ENCODE results near the gene AGTRAP.

The AGTRAP gene

DNA sequence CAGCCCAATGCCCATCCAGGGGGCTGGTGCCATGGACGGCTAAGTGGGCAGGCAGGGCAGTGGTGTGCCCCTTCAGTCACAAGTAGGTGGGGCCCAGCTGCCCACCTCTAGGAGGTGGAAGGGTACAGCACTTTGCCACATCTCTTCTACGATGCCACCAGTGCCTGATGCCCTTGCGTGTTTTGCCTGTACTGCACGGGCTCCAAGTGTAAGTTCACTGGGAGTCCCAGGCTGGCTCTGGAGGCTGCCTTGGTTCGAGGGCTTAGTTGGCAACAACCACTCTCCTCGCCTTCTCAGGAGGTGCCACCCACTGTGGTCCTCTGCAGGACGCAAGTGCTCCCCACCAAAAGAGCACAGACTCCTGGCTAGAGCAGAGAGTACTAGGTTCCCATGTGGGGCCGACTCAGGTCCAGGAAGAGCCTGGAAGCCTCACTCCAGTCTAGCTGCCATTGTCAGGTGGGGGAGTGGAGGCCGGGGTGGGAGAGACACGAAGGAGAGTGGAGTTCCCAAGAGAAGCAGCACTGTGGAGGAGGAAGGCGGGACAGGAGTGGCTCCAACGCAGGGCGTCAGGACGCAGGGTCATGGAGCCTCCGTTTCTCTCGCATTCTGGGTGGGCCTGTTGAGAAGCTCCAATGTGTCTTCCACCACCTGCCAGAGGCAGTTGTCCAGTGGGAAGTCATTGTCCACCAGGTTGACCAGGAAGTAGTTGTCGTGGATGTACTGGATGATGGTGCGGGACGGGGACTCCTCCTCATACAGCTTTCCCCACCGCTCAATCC lies 54.4 kb downstream of the AGTRAP start:
- peaks cover 13% of the 10 kb centered on the region for H3K4me1 ChIP-seq (ENCODE audit: insufficient read depth, low read length)
- H3K27ac ChIP-seq (ENCODE audit: low read length) = no peak overlapping the region
- peaks cover 24% of the 10 kb centered on the region for H3K36me3 ChIP-seq (ENCODE audit: insufficient read depth, low read depth, low read length)
- H3K9me3 ChIP-seq (ENCODE audit: insufficient read depth, low read depth, low read length) = no peaks in the 10 kb centered on the region
- H3K9ac ChIP-seq (ENCODE audit: low read depth, low read length) = no peak overlapping the region
- H3K4me3 ChIP-seq (ENCODE audit: low read length) = no peak overlapping the region
- H3K27me3 ChIP-seq (ENCODE audit: insufficient read depth, low read length) = no peaks in the 10 kb centered on the region

DNA sequence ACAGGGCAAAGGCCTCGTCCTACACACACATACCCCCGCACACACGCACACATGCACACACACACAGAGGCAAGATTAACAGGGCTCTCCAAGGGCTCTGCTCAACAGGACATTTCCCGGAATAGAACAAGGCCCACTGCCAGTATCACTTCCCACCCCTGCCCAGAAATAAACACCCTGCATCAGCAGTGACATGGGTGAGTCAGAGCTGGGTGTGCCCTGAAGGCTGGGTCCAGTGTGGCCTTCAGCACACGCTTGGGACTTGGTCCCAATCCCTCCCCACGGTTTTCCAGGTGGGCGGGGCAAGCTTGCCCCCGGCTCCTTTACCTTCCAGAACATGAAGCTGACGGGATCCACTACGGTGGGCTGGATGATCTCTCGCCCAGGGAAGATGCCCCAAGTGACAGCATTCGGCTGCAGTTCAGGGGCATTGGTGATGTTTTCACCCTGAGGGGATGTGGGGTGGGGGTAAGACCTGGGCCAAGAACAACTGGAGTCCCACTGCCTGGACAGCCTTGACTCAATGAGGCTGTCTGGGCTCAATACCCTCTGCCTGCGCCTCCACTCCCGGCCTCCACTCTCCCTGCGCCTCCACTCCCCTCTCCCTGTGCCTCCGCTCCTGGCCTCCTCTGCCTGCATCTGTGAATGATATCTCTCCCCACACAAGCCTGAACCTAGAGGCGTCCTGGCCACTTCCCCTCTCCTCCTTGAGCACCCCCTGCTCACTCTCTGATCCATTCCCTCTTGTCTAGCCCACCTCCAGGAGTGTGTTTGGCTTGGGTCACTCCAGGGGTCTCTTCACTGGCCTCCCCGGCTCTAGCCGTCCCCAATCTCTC lies 55.2 kb downstream of the AGTRAP start:
- H3K9ac ChIP-seq (ENCODE audit: low read depth, low read length) = no peak overlapping the region
- no peaks in the 10 kb centered on the region for H3K27me3 ChIP-seq (ENCODE audit: insufficient read depth, low read length)
- no peaks in the 10 kb centered on the region for H3K9me3 ChIP-seq (ENCODE audit: insufficient read depth, low read depth, low read length)
- H3K4me1 ChIP-seq (ENCODE audit: insufficient read depth, low read length) = peaks cover 13% of the 10 kb centered on the region
- no peak overlapping the region for H3K27ac ChIP-seq (ENCODE audit: low read length)
- peaks cover 32% of the 10 kb centered on the region for H3K36me3 ChIP-seq (ENCODE audit: insufficient read depth, low read depth, low read length)
- H3K4me3 ChIP-seq (ENCODE audit: low read length) = no peak overlapping the region

DNA sequence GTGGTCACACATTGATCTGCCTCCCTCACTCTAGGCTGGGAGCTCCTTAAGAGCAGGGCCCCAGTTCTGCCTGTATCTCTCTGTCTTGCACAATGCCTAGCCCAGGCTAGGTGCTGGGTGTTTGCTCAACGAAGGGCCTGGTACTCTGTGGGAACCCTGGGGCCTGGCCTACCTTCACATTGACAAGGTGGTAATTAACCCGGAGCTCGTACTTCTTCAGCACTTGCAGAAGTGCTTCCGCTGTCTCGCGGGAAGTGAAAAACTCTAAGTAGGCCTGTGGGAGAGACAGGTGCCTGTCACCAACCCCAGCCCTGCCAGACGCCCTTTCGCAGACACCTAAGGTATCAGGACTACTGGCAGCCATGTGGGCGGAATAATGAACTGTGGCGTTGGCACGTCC lies 56.2 kb downstream of the AGTRAP start:
- peaks cover 7% of the 10 kb centered on the region for H3K4me1 ChIP-seq (ENCODE audit: insufficient read depth, low read length)
- no peaks in the 10 kb centered on the region for H3K9me3 ChIP-seq (ENCODE audit: insufficient read depth, low read depth, low read length)
- peaks cover 37% of the 10 kb centered on the region for H3K36me3 ChIP-seq (ENCODE audit: insufficient read depth, low read depth, low read length)
- H3K27me3 ChIP-seq (ENCODE audit: insufficient read depth, low read length) = no peaks in the 10 kb centered on the region
- no peak overlapping the region for H3K27ac ChIP-seq (ENCODE audit: low read length)
- no peak overlapping the region for H3K4me3 ChIP-seq (ENCODE audit: low read length)
- H3K9ac ChIP-seq (ENCODE audit: low read depth, low read length) = no peak overlapping the region

GRCh38 chr1:11793819-11794218 lies 57.9 kb downstream of the AGTRAP start:
- H3K36me3 ChIP-seq (ENCODE audit: insufficient read depth, low read depth, low read length) = peaks cover 40% of the 10 kb centered on the region
- no peak overlapping the region for H3K27ac ChIP-seq (ENCODE audit: low read length)
- H3K9ac ChIP-seq (ENCODE audit: low read depth, low read length) = no peak overlapping the region
- no peaks in the 10 kb centered on the region for H3K4me1 ChIP-seq (ENCODE audit: insufficient read depth, low read length)
- H3K4me3 ChIP-seq (ENCODE audit: low read length) = no peak overlapping the region
- no peaks in the 10 kb centered on the region for H3K27me3 ChIP-seq (ENCODE audit: insufficient read depth, low read length)
- H3K9me3 ChIP-seq (ENCODE audit: insufficient read depth, low read depth, low read length) = no peaks in the 10 kb centered on the region

DNA sequence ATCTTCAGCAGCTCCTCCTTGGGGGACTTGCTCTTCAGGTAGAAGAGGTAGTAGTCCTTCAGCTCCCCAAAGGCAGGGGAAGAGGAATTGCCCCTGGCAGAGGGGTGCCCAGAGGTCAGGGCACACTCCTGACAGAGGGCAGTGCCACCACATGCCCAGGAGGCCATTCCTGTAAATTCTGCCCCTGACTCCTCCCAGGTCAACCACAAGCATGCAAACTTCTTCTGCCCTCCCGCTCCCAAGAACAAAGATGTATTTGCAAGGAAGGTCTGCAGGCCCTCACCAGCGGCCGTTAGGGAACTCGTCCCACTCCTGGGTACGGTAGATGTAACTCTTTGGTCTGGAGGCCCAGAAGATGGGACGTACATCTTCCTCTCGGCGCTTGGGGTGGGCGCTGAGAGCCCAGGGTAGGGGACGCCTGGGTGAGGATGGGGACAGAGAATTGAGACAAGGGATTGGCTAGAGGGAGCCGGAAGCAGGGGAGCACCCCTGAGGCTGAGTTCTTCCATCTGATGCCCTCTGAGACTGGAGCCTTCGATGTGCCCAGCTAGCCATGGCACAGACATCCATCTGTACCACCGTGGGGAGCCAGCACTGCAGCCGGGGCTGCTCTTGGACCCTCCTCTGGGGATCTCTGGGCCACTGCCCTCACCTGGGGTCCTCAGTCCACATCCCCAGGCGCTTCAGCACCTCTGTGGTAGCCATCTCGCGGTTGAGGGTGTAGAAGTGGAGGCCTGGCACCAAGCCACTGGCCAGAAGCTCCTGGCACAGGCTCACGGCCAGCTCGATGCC lies 58.7 kb downstream of the AGTRAP start:
- Histone ChIP-seq H3K4me1 (ENCODE audit: insufficient read depth, low read length) (no peaks in the 10 kb centered on the region), H3K27me3 (ENCODE audit: insufficient read depth, low read length) (no peaks in the 10 kb centered on the region), H3K9me3 (ENCODE audit: insufficient read depth, low read depth, low read length) (no peaks in the 10 kb centered on the region), H3K9ac (ENCODE audit: low read depth, low read length) (no peak overlapping the region), H3K4me3 (ENCODE audit: low read length) (no peak overlapping the region), H3K36me3 (ENCODE audit: insufficient read depth, low read depth, low read length) (peaks cover 46% of the 10 kb centered on the region), H3K27ac (ENCODE audit: low read length) (no peak overlapping the region)

DNA sequence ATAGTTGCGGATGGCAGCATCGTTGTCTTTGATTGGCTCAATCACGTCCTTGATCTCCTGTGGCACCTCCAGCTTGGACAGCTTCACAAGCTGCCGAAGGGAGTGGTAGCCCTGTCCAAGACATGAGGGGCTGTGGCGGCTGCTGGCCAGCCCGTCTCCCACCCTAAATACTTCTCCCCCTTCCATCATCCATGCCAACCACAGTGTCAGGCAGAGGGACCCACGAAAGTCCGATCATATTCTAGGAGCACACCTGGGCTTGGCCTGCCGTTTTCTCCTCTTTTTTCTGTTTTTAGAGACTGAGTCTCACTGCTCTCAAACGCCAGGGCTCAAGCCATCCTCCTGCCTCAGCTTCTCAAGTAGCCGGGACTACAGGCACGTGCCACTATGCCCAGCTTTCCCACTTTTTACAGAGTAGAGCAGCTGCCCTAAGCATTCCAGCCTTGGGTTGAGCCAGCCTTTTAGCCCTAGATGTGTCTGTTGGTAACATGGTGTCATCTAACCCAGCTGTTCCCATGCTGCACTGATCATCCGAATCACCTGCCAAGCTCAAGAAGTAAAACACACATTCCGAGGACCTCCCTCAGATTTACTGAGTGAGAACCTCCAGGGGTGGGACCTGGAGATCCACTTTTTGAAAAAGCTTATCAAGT lies 59.4 kb downstream of the AGTRAP start:
- no peaks in the 10 kb centered on the region for H3K27me3 ChIP-seq (ENCODE audit: insufficient read depth, low read length)
- H3K4me1 ChIP-seq (ENCODE audit: insufficient read depth, low read length) = no peaks in the 10 kb centered on the region
- H3K9ac ChIP-seq (ENCODE audit: low read depth, low read length) = no peak overlapping the region
- H3K27ac ChIP-seq (ENCODE audit: low read length) = no peak overlapping the region
- H3K36me3 ChIP-seq (ENCODE audit: insufficient read depth, low read depth, low read length) = peaks cover 49% of the 10 kb centered on the region
- no peaks in the 10 kb centered on the region for H3K9me3 ChIP-seq (ENCODE audit: insufficient read depth, low read depth, low read length)
- H3K4me3 ChIP-seq (ENCODE audit: low read length) = no peak overlapping the region

GRCh38 chr1:11796036-11796828 lies 60.3 kb downstream of the AGTRAP start:
- Histone ChIP-seq H3K27me3 (ENCODE audit: insufficient read depth, low read length) (no peaks in the 10 kb centered on the region), H3K9ac (ENCODE audit: low read depth, low read length) (no peak overlapping the region), H3K36me3 (ENCODE audit: insufficient read depth, low read depth, low read length) (peaks cover 50% of the 10 kb centered on the region), H3K4me3 (ENCODE audit: low read length) (no peak overlapping the region), H3K27ac (ENCODE audit: low read length) (no peak overlapping the region), H3K9me3 (ENCODE audit: insufficient read depth, low read depth, low read length) (no peaks in the 10 kb centered on the region), H3K4me1 (ENCODE audit: insufficient read depth, low read length) (no peaks in the 10 kb centered on the region)

DNA sequence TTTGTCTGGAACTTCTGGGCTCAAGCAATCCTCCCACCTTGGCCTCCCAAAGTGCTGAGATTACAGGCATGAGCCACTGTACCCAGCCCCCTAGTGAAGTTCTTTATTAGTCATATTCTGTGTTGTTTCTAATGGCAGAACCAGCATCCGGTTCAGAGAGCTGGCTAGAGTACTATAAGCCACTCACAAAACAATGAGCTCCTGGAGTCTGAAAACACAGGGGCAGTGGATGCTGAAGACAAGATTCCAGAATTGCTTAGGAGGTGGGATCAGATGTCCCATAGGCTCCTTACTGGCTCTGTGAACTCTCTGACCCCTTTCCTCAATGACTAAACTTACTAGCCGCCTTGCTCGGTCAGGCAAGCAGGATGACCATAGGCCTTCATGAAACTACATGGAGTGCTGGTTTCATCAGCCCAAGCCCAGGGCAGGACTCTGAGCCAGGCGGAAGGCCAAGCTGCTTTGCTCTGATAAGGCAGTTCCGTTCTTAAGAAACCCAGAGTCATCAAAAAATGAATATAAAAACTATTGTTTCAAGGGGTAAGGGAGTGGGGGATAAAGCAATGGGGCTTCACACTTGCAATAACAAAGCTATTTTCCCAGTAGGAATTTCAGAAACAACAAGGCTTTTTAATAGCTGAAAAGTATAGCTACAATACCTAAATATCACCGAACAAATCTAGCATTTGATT lies 61.7 kb downstream of the AGTRAP start:
- Histone ChIP-seq H3K9ac (ENCODE audit: low read depth, low read length) (no peak overlapping the region), H3K27me3 (ENCODE audit: insufficient read depth, low read length) (no peaks in the 10 kb centered on the region), H3K9me3 (ENCODE audit: insufficient read depth, low read depth, low read length) (no peaks in the 10 kb centered on the region), H3K36me3 (ENCODE audit: insufficient read depth, low read depth, low read length) (peaks cover 52% of the 10 kb centered on the region), H3K27ac (ENCODE audit: low read length) (no peak overlapping the region), H3K4me1 (ENCODE audit: insufficient read depth, low read length) (no peaks in the 10 kb centered on the region), H3K4me3 (ENCODE audit: low read length) (no peak overlapping the region)

GRCh38 chr1:11799099-11799498 lies 63.2 kb downstream of the AGTRAP start:
- Histone ChIP-seq H3K4me1 (ENCODE audit: insufficient read depth, low read length) (peaks cover 4% of the 10 kb centered on the region; the same call in 1 of the 2 replicates), H3K9me3 (ENCODE audit: insufficient read depth, low read depth, low read length) (no peaks in the 10 kb centered on the region), H3K9ac (ENCODE audit: low read depth, low read length) (no peak overlapping the region), H3K27ac (ENCODE audit: low read length) (no peak overlapping the region), H3K27me3 (ENCODE audit: insufficient read depth, low read length) (no peaks in the 10 kb centered on the region), H3K36me3 (ENCODE audit: insufficient read depth, low read depth, low read length) (peaks cover 52% of the 10 kb centered on the region), H3K4me3 (ENCODE audit: low read length) (no peak overlapping the region)

- Histone ChIP-seq H3K27me3 (ENCODE audit: insufficient read depth, low read length) (no peaks in the 10 kb centered on the region), H3K4me1 (ENCODE audit: insufficient read depth, low read length) (peaks cover 9% of the 10 kb centered on the region), H3K27ac (ENCODE audit: low read length) (no peak overlapping the region), H3K9me3 (ENCODE audit: insufficient read depth, low read depth, low read length) (no peaks in the 10 kb centered on the region), H3K36me3 (ENCODE audit: insufficient read depth, low read depth, low read length) (peaks cover 44% of the 10 kb centered on the region), H3K4me3 (ENCODE audit: low read length) (no peak overlapping the region), H3K9ac (ENCODE audit: low read depth, low read length) (no peak overlapping the region)
Observed at GRCh38 chr1:11799896-11800295, 64.0 kb downstream of the AGTRAP start.

Measured in iPS-20b (cell line).